Osteocyte (in vitro differentiated cells): ENCODE measurements around the gene NHERF2. TPM values are rescaled to one million over a fixed set of nuclear protein-coding genes. Genes with fewer than 3 reads are reported as not detected.
A peak's percentile ranks its signal among the peaks of the same experiment; 100 is the strongest.

Experiments used
- DNase-seq: peaks from one replicate; pipeline ENCODE4 v3.0.0; 2021; ENCODE audit warnings: mixed read lengths; ENCODE audit not compliant: unreplicated experiment; ENCODE audit errors: extremely low spot score
- H3K27ac Mint-ChIP-seq: one replicate; pipeline ENCODE4 v1.8.0; 2021; ENCODE audit warnings: mild to moderate bottlenecking, mixed read lengths; ENCODE audit not compliant: unreplicated experiment
- H3K27me3 Mint-ChIP-seq: one replicate; pipeline ENCODE4 v1.8.0; 2021; ENCODE audit warnings: mixed read lengths; ENCODE audit not compliant: unreplicated experiment
- H3K36me3 Mint-ChIP-seq: one replicate; pipeline ENCODE4 v1.8.0; 2021; ENCODE audit warnings: mixed read lengths; ENCODE audit not compliant: unreplicated experiment
- H3K4me1 Mint-ChIP-seq: one replicate; pipeline ENCODE4 v1.8.0; 2021; ENCODE audit warnings: mixed read lengths; ENCODE audit not compliant: unreplicated experiment
- H3K4me3 Mint-ChIP-seq: one replicate; pipeline ENCODE4 v1.8.0; 2021; ENCODE audit warnings: mild to moderate bottlenecking, moderate library complexity, mixed read lengths; ENCODE audit not compliant: unreplicated experiment
- H3K9me3 Mint-ChIP-seq: one replicate; pipeline ENCODE4 v1.8.0; 2021; ENCODE audit warnings: mixed read lengths; ENCODE audit not compliant: unreplicated experiment
- total RNA-seq: library from RNA; stranded (reverse); gene quantifications from 2 replicates; pipeline ENCODE4 v1.2.1, GENCODE V29; 2021
- TF ChIP-seq, protein P1 (sequence below): fragments of 200-600 bp; sonication (generic); IDR thresholded peaks from 2 replicates; pipeline ENCODE4 v1.5.0; 2021; ENCODE audit warnings: antibody characterized with exemption, mild to moderate bottlenecking, moderate library complexity

The NHERF2 gene
- total RNA-seq, 1 donor from 2014 or later = 146 TPM

GRCh38 chr16:2038382-2039231, 11.9 kb downstream of the NHERF2 start:
- no peak for DNase-seq
- Mint-ChIP-seq H3K36me3 (peaks cover 2% of the 10 kb centered on the region), H3K9me3 (no peaks in the 10 kb centered on the region), H3K4me3 (peak overlapping the region; percentile 43), H3K27ac (peak overlapping the region; percentile 96), H3K4me1 (peaks cover 79% of the 10 kb centered on the region), H3K27me3 (no peaks in the 10 kb centered on the region)
- TF ChIP-seq, protein P1, sequence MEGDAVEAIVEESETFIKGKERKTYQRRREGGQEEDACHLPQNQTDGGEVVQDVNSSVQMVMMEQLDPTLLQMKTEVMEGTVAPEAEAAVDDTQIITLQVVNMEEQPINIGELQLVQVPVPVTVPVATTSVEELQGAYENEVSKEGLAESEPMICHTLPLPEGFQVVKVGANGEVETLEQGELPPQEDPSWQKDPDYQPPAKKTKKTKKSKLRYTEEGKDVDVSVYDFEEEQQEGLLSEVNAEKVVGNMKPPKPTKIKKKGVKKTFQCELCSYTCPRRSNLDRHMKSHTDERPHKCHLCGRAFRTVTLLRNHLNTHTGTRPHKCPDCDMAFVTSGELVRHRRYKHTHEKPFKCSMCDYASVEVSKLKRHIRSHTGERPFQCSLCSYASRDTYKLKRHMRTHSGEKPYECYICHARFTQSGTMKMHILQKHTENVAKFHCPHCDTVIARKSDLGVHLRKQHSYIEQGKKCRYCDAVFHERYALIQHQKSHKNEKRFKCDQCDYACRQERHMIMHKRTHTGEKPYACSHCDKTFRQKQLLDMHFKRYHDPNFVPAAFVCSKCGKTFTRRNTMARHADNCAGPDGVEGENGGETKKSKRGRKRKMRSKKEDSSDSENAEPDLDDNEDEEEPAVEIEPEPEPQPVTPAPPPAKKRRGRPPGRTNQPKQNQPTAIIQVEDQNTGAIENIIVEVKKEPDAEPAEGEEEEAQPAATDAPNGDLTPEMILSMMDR = no peak

DNA sequence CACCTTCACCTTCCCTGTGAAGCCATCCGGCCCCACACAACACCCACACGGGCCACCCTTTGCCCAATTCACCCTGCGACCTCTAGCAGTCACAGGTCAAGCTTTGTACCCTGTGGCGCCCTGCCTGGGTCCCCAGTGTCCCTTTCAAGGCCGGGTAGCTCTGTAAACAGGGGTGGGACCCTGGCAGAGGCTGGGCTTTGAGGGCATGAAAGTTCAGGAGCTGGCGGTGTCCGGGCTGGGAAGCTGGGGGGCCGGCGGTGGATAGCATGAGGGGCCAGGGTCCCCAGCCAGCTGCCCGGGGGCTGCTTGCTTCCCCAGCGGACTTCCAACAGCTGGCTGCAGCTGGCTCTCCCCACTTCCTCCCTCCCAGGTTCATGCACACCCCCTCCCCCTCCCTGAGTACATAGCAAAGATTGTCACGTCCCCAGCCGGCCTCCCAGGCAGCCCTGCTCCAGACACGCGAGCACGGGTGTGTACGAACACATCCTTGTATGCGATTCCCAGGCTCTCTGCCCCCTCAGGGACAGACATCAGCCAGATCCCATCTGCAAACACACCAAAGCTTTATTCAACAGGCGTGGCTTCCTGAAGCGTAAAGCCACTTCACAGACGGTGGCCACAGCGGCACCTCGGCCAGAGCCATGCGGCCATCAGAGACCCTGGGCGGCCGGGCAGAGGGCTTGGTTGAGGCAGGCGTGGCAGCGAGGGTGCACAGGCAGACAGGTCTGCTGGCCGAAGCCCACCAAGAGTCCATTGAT, 12.8 kb downstream of the NHERF2 start:
- Mint-ChIP-seq H3K4me3 (peak overlapping the region; percentile 51), H3K36me3 (peaks cover 2% of the 10 kb centered on the region), H3K4me1 (peaks cover 74% of the 10 kb centered on the region), H3K27me3 (no peaks in the 10 kb centered on the region), H3K27ac (peak overlapping the region; percentile 96), H3K9me3 (no peaks in the 10 kb centered on the region)
- TF ChIP-seq, protein P1 = no peak
- DNase-seq = peak; percentile 95

DNA sequence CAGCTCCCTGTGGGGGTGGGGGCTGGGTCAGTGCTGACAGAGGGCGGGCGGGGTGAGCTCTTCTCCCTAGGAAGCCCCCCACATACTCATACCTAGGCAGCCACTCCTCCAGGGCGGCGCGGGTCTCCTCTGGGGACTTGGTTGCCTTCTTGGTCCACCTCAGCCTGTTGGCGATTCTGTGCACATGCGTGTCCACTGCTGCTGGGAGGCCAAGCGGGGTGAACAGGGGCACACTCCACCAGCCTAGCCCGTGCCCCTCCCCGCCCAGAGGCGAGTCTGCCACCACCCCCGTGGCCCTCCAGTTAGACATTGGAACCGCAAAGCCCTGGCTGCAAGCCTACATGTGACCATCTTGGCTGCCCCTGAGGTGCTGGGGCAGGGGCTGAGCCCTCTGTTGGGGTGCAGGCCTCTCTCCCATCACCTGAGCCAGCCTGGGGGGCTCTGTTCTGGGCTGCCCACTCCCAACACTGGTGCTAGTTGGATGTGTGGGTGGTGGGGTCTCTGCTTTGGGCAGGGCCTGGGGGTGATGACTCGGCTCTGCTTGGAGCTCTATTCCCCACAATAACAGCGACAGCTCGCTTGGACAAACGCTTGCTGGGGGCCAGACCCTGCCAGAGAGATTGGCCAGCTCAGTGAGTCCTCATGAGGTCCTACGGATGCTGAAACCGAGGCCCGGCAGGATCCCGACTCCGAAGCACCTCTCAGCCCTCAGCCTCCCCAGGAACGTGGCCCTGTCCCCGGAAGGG, 13.5 kb downstream of the NHERF2 start:
- no peak overlapping the region for H3K4me3 Mint-ChIP-seq
- H3K4me1 Mint-ChIP-seq = peaks cover 68% of the 10 kb centered on the region
- H3K27ac Mint-ChIP-seq = peak overlapping the region; percentile 96
- no peak for DNase-seq
- H3K9me3 Mint-ChIP-seq = no peaks in the 10 kb centered on the region
- H3K36me3 Mint-ChIP-seq = peaks cover 2% of the 10 kb centered on the region
- TF ChIP-seq, protein P1 = no peak
- H3K27me3 Mint-ChIP-seq = no peaks in the 10 kb centered on the region

- TF ChIP-seq, protein P1 = no peak
- peak overlapping the region; percentile 96 for H3K27ac Mint-ChIP-seq
- H3K27me3 Mint-ChIP-seq = no peaks in the 10 kb centered on the region
- H3K9me3 Mint-ChIP-seq = no peaks in the 10 kb centered on the region
- peaks cover 2% of the 10 kb centered on the region for H3K36me3 Mint-ChIP-seq
- H3K4me1 Mint-ChIP-seq = peaks cover 66% of the 10 kb centered on the region
- no peak for DNase-seq
- no peak overlapping the region for H3K4me3 Mint-ChIP-seq
Measured at GRCh38 chr16:2040787-2041522, 14.3 kb downstream of the NHERF2 start.
